ENCODE measurements around the gene ANO10.

- no peak for TF ChIP-seq CTCF (IDR thresholded peaks at IDR 0.05)
- TF ChIP-seq POLR2A (IDR thresholded peaks at IDR 0.05): no peak
Measured at GRCh38 chr3:43615133-43615532, 6.7 kb downstream of the ANO10 start.

All from thyroid gland (tissue), 4 donors.